ENCODE data around the gene ARHGEF9.

DNA sequence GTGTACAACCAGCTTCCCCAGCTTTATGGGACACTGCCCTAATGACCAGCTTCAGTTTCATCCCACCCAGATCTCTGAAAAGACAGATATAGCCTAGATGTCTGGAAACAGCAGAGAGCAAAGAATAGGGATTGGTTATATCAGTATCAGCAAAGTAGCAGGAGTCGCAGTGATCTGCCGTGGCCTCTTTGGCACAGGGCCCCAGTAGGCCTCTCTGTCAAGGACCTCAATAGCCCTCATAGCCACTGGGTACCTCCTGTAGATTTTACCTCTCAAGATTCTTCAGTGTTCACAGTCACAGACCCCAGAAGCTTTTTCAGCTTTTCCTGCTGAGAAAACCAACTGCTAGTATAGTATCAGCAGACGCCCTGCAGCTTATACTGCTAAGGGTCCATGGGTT, 104.6 kb downstream of the ARHGEF9 start:
- TF ChIP-seq CTCF (IDR thresholded peaks at IDR 0.05; ENCODE audit: insufficient read depth, low read depth, low read length) (no peak), EZH2 (IDR thresholded peaks at IDR 0.05; ENCODE audit: insufficient read depth, low read length) (no peak)
